ENCODE measurements around the gene OSBPL7.

Gene OSBPL7

GRCh38 chr17:47853616-47854015 is 32.0 kb upstream of the OSBPL7 start:
- no peak overlapping the region for H3K4me3 ChIP-seq (replicated peaks; ENCODE audit: low read depth, low read length)
- DNase-seq (ENCODE audit: extremely low read depth, low read depth), result no peak
- TF ChIP-seq, protein P1, sequence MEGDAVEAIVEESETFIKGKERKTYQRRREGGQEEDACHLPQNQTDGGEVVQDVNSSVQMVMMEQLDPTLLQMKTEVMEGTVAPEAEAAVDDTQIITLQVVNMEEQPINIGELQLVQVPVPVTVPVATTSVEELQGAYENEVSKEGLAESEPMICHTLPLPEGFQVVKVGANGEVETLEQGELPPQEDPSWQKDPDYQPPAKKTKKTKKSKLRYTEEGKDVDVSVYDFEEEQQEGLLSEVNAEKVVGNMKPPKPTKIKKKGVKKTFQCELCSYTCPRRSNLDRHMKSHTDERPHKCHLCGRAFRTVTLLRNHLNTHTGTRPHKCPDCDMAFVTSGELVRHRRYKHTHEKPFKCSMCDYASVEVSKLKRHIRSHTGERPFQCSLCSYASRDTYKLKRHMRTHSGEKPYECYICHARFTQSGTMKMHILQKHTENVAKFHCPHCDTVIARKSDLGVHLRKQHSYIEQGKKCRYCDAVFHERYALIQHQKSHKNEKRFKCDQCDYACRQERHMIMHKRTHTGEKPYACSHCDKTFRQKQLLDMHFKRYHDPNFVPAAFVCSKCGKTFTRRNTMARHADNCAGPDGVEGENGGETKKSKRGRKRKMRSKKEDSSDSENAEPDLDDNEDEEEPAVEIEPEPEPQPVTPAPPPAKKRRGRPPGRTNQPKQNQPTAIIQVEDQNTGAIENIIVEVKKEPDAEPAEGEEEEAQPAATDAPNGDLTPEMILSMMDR (IDR thresholded peaks at IDR 0.05; ENCODE audit: low read depth, low read length, missing control alignments), result no peak

DNA sequence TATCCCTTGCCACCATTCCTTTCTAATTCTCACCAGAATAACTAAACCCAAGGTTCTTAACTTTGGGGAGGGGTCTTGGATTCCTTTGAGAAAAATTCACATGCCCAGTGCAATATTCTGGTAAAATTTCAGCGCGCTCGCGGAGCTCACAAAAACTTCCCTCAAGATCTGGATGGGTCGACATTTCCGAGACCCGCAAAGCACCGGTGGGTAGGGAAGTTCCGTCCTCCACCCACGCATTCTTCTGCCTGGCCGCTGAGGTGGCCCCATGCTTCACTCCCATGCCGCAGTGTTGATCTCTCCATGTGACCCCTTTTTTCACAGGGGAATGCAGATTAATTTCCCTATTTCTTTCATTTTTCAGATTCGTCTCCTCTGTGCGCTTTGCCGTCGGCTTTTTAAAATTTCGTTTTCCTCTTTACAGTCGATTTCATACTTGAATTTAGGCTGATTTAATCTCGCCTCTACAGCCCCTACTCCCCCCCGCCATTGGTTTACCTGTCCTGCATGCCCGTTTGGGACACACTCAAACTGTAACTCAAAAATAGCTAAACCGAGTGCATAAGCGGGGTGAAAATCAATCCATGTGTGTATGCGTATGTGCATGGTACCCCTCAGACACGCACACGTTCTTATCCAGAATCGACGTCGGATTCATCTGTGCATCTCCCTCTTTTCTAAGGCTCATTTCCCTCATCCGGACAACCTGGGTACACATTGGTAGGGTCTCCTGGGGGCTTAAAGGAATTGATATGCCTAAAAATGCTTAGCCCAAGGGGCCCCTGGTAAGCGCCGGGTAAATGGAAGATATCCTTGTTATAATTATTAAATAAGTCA is 30.7 kb upstream of the OSBPL7 start:
- no peak overlapping the region for H3K4me3 ChIP-seq (replicated peaks; ENCODE audit: low read depth, low read length)
- DNase-seq (ENCODE audit: extremely low read depth, low read depth), result no peak
- TF ChIP-seq, protein P1 (IDR thresholded peaks at IDR 0.05; ENCODE audit: low read depth, low read length, missing control alignments), result no peak

GRCh38 chr17:47851764-47852112 is 30.1 kb upstream of the OSBPL7 start:
- TF ChIP-seq, protein P1 (IDR thresholded peaks at IDR 0.05; ENCODE audit: low read depth, low read length, missing control alignments), result no peak
- no peak overlapping the region for H3K4me3 ChIP-seq (replicated peaks; ENCODE audit: low read depth, low read length)
- no peak for DNase-seq (ENCODE audit: extremely low read depth, low read depth)

DNA sequence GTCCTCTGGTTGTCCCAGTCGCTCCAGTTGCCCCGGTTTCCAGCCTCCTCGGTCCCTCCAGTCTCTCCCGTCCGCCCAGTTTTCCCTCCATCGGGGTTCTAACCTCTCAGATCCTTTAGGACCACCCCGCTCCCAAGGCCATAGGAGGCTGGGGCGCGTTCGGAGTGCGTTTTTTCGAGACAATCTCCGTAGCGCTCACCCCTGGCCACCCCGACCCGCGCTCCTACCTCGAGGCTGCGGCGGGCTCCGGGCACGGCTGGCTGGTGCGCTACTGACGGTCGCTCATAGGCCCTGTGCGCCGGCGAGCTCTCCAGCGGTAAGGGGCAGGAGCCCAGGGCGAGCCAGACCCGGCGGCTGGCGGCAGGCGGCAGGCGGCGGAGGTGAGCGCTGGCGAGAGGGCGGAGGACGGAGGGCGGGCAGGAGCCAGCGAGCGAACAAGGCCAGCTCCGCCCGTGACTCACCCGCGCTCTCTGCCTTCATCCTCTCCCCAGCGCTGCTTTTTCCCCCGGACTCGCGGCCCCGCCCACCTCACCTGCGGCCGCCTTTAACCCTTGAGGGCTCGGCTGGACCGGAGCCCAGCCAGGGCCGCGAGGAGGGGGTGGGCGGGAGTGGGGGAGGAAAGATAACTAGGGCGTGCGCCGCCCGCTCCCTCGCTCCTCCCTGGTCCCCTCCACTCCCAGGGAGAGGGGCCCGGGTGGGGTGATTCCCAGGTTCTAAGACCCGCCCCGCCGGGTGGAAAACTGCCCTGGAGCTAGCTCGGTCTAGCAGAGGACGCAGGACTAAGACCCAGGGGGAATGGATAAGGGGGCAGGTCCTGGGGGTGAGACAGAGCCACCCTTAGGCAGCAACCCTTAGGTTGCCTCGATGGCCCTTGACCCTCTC is 29.3 kb upstream of the OSBPL7 start, which contains the start of gene SP6:
SP6 (minus strand) TSS at position 472 of the 882 bp plus-strand sequence. CDS start 2,734 bp downstream, outside the sequence.
- TF ChIP-seq, protein P1 (IDR thresholded peaks at IDR 0.05; ENCODE audit: low read depth, low read length, missing control alignments), result no peak
- DNase-seq (ENCODE audit: extremely low read depth, low read depth), result no peak
- H3K4me3 ChIP-seq (replicated peaks; ENCODE audit: low read depth, low read length), result no peak within 1 kb of the TSS

DNA sequence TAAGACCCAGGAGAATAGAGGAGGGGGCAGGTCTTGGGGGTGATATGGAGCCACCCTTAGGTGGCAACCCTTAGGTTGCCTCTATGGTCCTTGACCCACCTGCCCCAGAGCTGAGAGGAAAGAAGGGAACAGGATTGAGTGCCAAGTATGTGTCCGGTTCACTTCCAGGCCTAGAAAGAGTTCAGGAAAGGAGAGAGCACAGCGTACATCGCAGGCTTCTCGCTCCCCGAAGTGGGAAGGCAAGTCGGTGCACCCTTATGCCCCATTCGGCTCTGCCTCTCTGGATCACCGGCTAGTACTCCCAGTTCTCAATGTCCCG is 28.7 kb upstream of the OSBPL7 start:
- no peak for DNase-seq (ENCODE audit: extremely low read depth, low read depth)
- TF ChIP-seq, protein P1 (IDR thresholded peaks at IDR 0.05; ENCODE audit: low read depth, low read length, missing control alignments), result no peak
- no peak overlapping the region for H3K4me3 ChIP-seq (replicated peaks; ENCODE audit: low read depth, low read length)

DNA sequence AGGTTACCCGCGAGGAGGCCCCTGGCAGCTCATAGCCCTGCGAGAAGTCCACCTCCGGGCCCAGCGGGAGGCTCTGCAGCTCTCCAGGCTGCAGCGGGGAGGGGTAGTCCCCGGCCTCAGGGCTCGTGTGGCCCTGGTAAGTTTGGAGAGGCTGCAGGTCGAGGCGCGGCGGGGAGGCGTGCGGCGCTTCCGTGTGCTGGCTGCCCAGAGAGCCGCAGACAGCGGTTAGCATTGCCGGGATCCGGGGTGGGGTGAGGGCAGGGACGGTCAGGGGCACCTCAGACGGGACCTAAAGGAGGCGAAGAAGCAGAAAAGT is 26.6 kb upstream of the OSBPL7 start:
- TF ChIP-seq, protein P1 (IDR thresholded peaks at IDR 0.05; ENCODE audit: low read depth, low read length, missing control alignments), result no peak
- H3K4me3 ChIP-seq (replicated peaks; ENCODE audit: low read depth, low read length), result no peak overlapping the region
- DNase-seq (ENCODE audit: extremely low read depth, low read depth), result no peak

Measured in HFF-Myc (cell line).